ENCODE results near the gene STX17.

Gene STX17

GRCh38 chr9:99922711-99923030 is 16.2 kb downstream of the STX17 start:
- Histone ChIP-seq H3K27me3 (ENCODE audit: insufficient read depth, poor library complexity, severe bottlenecking) (no peaks in the 10 kb centered on the region), H3K4me3 (replicated peaks; ENCODE audit: insufficient read depth, low read length) (no peak overlapping the region), H3K27ac (replicated peaks) (no peak overlapping the region)
- no peak for TF ChIP-seq POLR2AphosphoS5 (IDR thresholded peaks at IDR 0.05; ENCODE audit: low read depth)
- TF ChIP-seq REST (IDR thresholded peaks at IDR 0.05; ENCODE audit: insufficient replicate concordance, low read depth): no peak
- no peak for TF ChIP-seq GABPA (IDR thresholded peaks at IDR 0.05; ENCODE audit: low read depth)
- TF ChIP-seq CTCF (IDR thresholded peaks at IDR 0.05; ENCODE audit: insufficient read depth, low read length): no peak
- no peak for TF ChIP-seq SPI1 (IDR thresholded peaks at IDR 0.05; ENCODE audit: borderline replicate concordance, low read depth)
- DNase-seq (ENCODE audit: low read depth in 1 of 2, low spot score in 1 of 2): no peak

GRCh38 chr9:99925541-99925940 is 19.1 kb downstream of the STX17 start:
- TF ChIP-seq CTCF (IDR thresholded peaks at IDR 0.05; ENCODE audit: insufficient read depth, low read length) (no peak), REST (IDR thresholded peaks at IDR 0.05; ENCODE audit: insufficient replicate concordance, low read depth) (no peak), SPI1 (IDR thresholded peaks at IDR 0.05; ENCODE audit: borderline replicate concordance, low read depth) (no peak), GABPA (IDR thresholded peaks at IDR 0.05; ENCODE audit: low read depth) (no peak), POLR2AphosphoS5 (IDR thresholded peaks at IDR 0.05; ENCODE audit: low read depth) (no peak)
- no peaks in the 10 kb centered on the region for H3K27me3 ChIP-seq (ENCODE audit: insufficient read depth, poor library complexity, severe bottlenecking)
- no peak overlapping the region for H3K27ac ChIP-seq (replicated peaks)
- H3K4me3 ChIP-seq (replicated peaks; ENCODE audit: insufficient read depth, low read length): no peak overlapping the region
- no peak for DNase-seq (ENCODE audit: low read depth in 1 of 2, low spot score in 1 of 2)

GRCh38 chr9:99929652-99930051 is 23.2 kb downstream of the STX17 start:
- TF ChIP-seq SPI1 (IDR thresholded peaks at IDR 0.05; ENCODE audit: borderline replicate concordance, low read depth) (no peak), REST (IDR thresholded peaks at IDR 0.05; ENCODE audit: insufficient replicate concordance, low read depth) (no peak), CTCF (IDR thresholded peaks at IDR 0.05; ENCODE audit: insufficient read depth, low read length) (no peak), POLR2AphosphoS5 (IDR thresholded peaks at IDR 0.05; ENCODE audit: low read depth) (no peak), GABPA (IDR thresholded peaks at IDR 0.05; ENCODE audit: low read depth) (no peak)
- H3K4me3 ChIP-seq (replicated peaks; ENCODE audit: insufficient read depth, low read length): no peak overlapping the region
- H3K27ac ChIP-seq (replicated peaks): no peak overlapping the region
- no peaks in the 10 kb centered on the region for H3K27me3 ChIP-seq (ENCODE audit: insufficient read depth, poor library complexity, severe bottlenecking)
- DNase-seq (ENCODE audit: low read depth in 1 of 2, low spot score in 1 of 2): no peak
